ENCODE data around the gene PCDHGA7. TPM values are rescaled to one million over a fixed set of nuclear protein-coding genes. Genes with fewer than 3 reads are reported as not detected.
A peak's percentile ranks its signal among the peaks of the same experiment; 100 is the strongest.
"Not testable (repeated sequence)": the region's sequence is repeated elsewhere in the genome, so short reads cannot be mapped to it uniquely, and the experiment has no call there.

The PCDHGA7 gene
- total RNA-seq, 1 donor from 2014 or later, result 1.6 TPM

DNA sequence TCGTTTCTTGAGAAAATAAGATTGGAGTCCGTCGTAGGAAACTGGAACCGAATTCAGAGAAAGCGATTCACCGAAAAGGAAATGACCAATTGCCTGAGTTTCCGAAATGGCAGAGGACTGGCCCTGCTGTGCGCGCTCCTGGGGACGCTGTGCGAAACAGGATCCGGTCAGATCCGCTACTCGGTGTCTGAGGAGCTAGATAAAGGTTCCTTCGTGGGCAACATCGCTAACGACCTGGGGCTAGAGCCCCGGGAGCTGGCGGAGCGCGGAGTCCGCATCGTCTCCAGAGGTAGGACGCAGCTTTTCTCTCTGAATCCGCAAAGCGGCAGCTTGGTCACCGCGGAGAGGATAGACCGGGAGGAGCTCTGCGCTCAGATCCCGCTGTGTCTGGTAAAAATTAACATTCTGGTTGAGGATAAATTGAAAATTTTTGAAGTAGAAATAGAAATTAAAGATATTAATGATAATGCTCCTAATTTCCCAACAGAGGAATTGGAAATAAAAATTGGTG is 38.5 kb upstream of the PCDHGA7 start:
- Mint-ChIP-seq H3K9me3 (peaks cover 28% of the 10 kb centered on the region), H3K4me1 (no peaks in the 10 kb centered on the region), H3K27me3 (peaks cover 50% of the 10 kb centered on the region), H3K36me3 (ENCODE audit: low read depth) (peaks cover 2% of the 10 kb centered on the region), H3K27ac (no peak overlapping the region), H3K4me3 (peak overlapping the region; percentile 7)
- ChIA-PET POLR2A (no interaction called here), CTCF (interaction anchor here (1.1 kb wide), 1 partner anchor 223 kb away, joined by 3 read pairs; no protein-coding TSS in a partner anchor)
- ATAC-seq (ENCODE audit: low read depth) (no peak), DNase-seq (no peak)
- intact Hi-C loops (cut with micrococcal nuclease), result no loop called here
- TF ChIP-seq, protein P1, sequence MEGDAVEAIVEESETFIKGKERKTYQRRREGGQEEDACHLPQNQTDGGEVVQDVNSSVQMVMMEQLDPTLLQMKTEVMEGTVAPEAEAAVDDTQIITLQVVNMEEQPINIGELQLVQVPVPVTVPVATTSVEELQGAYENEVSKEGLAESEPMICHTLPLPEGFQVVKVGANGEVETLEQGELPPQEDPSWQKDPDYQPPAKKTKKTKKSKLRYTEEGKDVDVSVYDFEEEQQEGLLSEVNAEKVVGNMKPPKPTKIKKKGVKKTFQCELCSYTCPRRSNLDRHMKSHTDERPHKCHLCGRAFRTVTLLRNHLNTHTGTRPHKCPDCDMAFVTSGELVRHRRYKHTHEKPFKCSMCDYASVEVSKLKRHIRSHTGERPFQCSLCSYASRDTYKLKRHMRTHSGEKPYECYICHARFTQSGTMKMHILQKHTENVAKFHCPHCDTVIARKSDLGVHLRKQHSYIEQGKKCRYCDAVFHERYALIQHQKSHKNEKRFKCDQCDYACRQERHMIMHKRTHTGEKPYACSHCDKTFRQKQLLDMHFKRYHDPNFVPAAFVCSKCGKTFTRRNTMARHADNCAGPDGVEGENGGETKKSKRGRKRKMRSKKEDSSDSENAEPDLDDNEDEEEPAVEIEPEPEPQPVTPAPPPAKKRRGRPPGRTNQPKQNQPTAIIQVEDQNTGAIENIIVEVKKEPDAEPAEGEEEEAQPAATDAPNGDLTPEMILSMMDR (IDR thresholded peaks at IDR 0.05), result no peak

- Mint-ChIP-seq H3K36me3 (ENCODE audit: low read depth) (peaks cover 2% of the 10 kb centered on the region), H3K4me1 (no peaks in the 10 kb centered on the region), H3K9me3 (peaks cover 25% of the 10 kb centered on the region), H3K4me3 (no peak overlapping the region), H3K27me3 (peaks cover 50% of the 10 kb centered on the region), H3K27ac (no peak overlapping the region)
- DNase-seq (no peak), ATAC-seq (ENCODE audit: low read depth) (no peak)
- ChIA-PET POLR2A (no interaction called here), CTCF (no interaction called here)
- TF ChIP-seq, protein P1 (IDR thresholded peaks at IDR 0.05), result no peak
- intact Hi-C loops (cut with micrococcal nuclease), result no loop called here
These were observed 37.2 kb upstream of the PCDHGA7 start for GRCh38 chr5:141345327-141345726.

GRCh38 chr5:141346017-141346416 is 36.5 kb upstream of the PCDHGA7 start:
- peaks cover 24% of the 10 kb centered on the region for H3K9me3 Mint-ChIP-seq
- POLR2A ChIA-PET, result not testable (repeated sequence)

GRCh38 chr5:141349917-141350619 is 32.5 kb upstream of the PCDHGA7 start, which contains the start of gene PCDHGB1:
PCDHGB1 (plus strand) TSS chr5:141350099; CDS start chr5:141350261, 162 bp downstream.
- peak within 1 kb of the TSS; percentile 57 for H3K4me3 Mint-ChIP-seq
- TF ChIP-seq, protein P1 (IDR thresholded peaks at IDR 0.05), result no peak
- CTCF ChIA-PET, result interaction anchor here (0.9 to 2.5 kb wide), 3 partner anchors 20 to 214 kb away, joined by 3 to 8 read pairs (median 3); partner anchors contain the start of gene PCDHGB3
- DNase-seq (no peak), ATAC-seq (ENCODE audit: low read depth) (no peak)
- no peak within 1 kb of the TSS for H3K27ac Mint-ChIP-seq
- POLR2A ChIA-PET, result no interaction called here
- peaks cover 46% of the 10 kb centered on the region for H3K27me3 Mint-ChIP-seq
- intact Hi-C loops (cut with micrococcal nuclease), result no loop called here
- H3K9me3 Mint-ChIP-seq, result peaks cover 14% of the 10 kb centered on the region
- no peaks in the 10 kb centered on the region for H3K36me3 Mint-ChIP-seq (ENCODE audit: low read depth)
- no peaks in the 10 kb centered on the region for H3K4me1 Mint-ChIP-seq

More at GRCh38 chr5:141346017-141346416, 36.5 kb upstream of the PCDHGA7 start:
- ATAC-seq (ENCODE audit: low read depth); H3K36me3 Mint-ChIP-seq (ENCODE audit: low read depth); intact Hi-C loops (cut with micrococcal nuclease); H3K4me1 Mint-ChIP-seq; H3K27ac Mint-ChIP-seq; CTCF ChIA-PET; H3K4me3 Mint-ChIP-seq; DNase-seq: not testable (repeated sequence)
- H3K27me3 Mint-ChIP-seq, result peaks cover 51% of the 10 kb centered on the region

GRCh38 chr5:141351591-141351990 is 31.0 kb upstream of the PCDHGA7 start:
- ATAC-seq (ENCODE audit: low read depth) (no peak), DNase-seq (no peak)
- Mint-ChIP-seq H3K27me3 (peaks cover 56% of the 10 kb centered on the region), H3K27ac (no peak overlapping the region), H3K4me1 (no peaks in the 10 kb centered on the region), H3K4me3 (no peak overlapping the region), H3K36me3 (ENCODE audit: low read depth) (no peaks in the 10 kb centered on the region), H3K9me3 (peaks cover 13% of the 10 kb centered on the region)
- intact Hi-C loops (cut with micrococcal nuclease), result no loop called here
- TF ChIP-seq, protein P1 (IDR thresholded peaks at IDR 0.05), result no peak
- ChIA-PET POLR2A (no interaction called here), CTCF (interaction anchor here (1.2 to 2.5 kb wide), 2 partner anchors 31 to 212 kb away, joined by 3 to 8 read pairs; partner anchors contain the start of gene TAF7)

Measured in activated B cell treated with CpG ODN at 0.5 μM for 24 hours (primary cell).